GM21360 (cell line): ENCODE results near the gene MUC5B.
"Not testable (repeated sequence)": the region's sequence is repeated elsewhere in the genome, so short reads cannot be mapped to it uniquely, and the experiment has no call there.

Experiments used
- ATAC-seq: cut with Tn5 transposase; IDR thresholded peaks from one replicate; pipeline ENCODE4 v1.9.1; 2021; ENCODE audit warnings: mild to moderate bottlenecking, moderate library complexity; ENCODE audit not compliant: unreplicated experiment

Gene MUC5B

GRCh38 chr11:1222491-1223345 lies at the start of gene MUC5B:
Gene MUC5B, plus strand, starts transcription at chr11:1223066. Its CDS starts 58 bp downstream, at chr11:1223124.
- ATAC-seq, result no peak

GRCh38 chr11:1173396-1173795 lies 49.5 kb upstream of the MUC5B start:
- not testable (repeated sequence) for ATAC-seq

- no peak for ATAC-seq
Measured at GRCh38 chr11:1174441-1175370, 48.2 kb upstream of the MUC5B start.

GRCh38 chr11:1175461-1176223 lies 47.2 kb upstream of the MUC5B start:
- no peak for ATAC-seq

GRCh38 chr11:1176224-1177019 lies 46.4 kb upstream of the MUC5B start:
- no peak for ATAC-seq

GRCh38 chr11:1177020-1177770 lies 45.7 kb upstream of the MUC5B start:
- ATAC-seq, result no peak

GRCh38 chr11:1177771-1178090 lies 45.1 kb upstream of the MUC5B start:
- no peak for ATAC-seq

- no peak for ATAC-seq
Measured at GRCh38 chr11:1178201-1178885, 44.5 kb upstream of the MUC5B start.

- ATAC-seq, result no peak
Measured at GRCh38 chr11:1178906-1179305, 44.0 kb upstream of the MUC5B start.

- no peak for ATAC-seq
Measured at GRCh38 chr11:1179641-1180040, 43.2 kb upstream of the MUC5B start.

- no peak for ATAC-seq
Measured at GRCh38 chr11:1180171-1180570, 42.7 kb upstream of the MUC5B start.

GRCh38 chr11:1180947-1181391 lies 41.9 kb upstream of the MUC5B start:
- ATAC-seq, result no peak

GRCh38 chr11:1181420-1181819 lies 41.4 kb upstream of the MUC5B start:
- ATAC-seq, result no peak

GRCh38 chr11:1181853-1182535 lies 40.9 kb upstream of the MUC5B start:
- no peak for ATAC-seq

GRCh38 chr11:1184139-1184538 lies 38.7 kb upstream of the MUC5B start:
- not testable (repeated sequence) for ATAC-seq

- not testable (repeated sequence) for ATAC-seq
Measured at GRCh38 chr11:1188451-1189130, 34.3 kb upstream of the MUC5B start.

- ATAC-seq, result not testable (repeated sequence)
Measured at GRCh38 chr11:1189816-1190215, 33.0 kb upstream of the MUC5B start.
